Esophagus squamous epithelium (tissue), 4 donors: ENCODE measurements around the gene OSTF1.

ENCODE experiments used
- POLR2A ChIP-seq, 4 donors: fragments of 450-650 bp; IDR thresholded peaks; one replicate each; pipeline ENCODE4 v1.6.1; 2017; ENCODE audit warnings: antibody characterized with exemption in 4 of 4, mild to moderate bottlenecking in 4 of 4, moderate library complexity in 3 of 4
- TF ChIP-seq, protein P1 (sequence below), 6 experiments: fragments of 450-650 bp in 4 of 6; fragments of 200-600 bp in 2 of 6; sonication (generic) in 2 of 6; IDR thresholded peaks; one replicate each; pipeline ENCODE4 v1.5.1; 2016 to 2019; ENCODE audit warnings: antibody characterized with exemption in 6 of 6, mild to moderate bottlenecking in 4 of 6, moderate library complexity in 4 of 6

DNA sequence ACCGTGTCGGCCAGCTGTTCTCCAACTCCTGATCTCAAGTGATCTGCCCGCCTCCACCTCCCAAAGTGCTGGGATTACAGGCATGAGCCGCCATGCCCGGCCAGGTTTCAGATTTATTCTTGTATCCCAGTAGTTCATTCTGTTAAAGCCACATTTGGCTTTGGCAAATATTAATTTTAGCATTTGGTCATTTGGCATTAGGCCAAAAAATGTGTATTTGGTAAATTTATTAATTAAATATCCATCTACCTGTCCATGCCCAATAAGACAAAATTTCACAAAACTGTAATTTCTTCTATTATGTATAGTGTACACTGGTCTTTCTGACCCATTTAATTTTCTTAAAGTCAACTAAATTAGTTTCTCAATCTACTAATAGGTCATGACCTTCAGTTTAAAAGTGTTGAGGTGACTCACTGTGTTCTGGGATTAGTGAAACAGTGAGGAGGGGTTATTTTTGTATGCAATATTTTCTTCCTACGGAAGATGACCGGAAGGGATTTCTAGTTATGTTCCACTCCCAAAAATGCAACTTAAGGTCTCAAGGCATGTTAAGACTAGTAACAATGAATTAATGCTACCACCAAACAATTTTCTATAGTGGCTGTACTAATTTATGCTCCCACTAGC is 21.0 kb downstream of the OSTF1 start:
- TF ChIP-seq, protein P1, sequence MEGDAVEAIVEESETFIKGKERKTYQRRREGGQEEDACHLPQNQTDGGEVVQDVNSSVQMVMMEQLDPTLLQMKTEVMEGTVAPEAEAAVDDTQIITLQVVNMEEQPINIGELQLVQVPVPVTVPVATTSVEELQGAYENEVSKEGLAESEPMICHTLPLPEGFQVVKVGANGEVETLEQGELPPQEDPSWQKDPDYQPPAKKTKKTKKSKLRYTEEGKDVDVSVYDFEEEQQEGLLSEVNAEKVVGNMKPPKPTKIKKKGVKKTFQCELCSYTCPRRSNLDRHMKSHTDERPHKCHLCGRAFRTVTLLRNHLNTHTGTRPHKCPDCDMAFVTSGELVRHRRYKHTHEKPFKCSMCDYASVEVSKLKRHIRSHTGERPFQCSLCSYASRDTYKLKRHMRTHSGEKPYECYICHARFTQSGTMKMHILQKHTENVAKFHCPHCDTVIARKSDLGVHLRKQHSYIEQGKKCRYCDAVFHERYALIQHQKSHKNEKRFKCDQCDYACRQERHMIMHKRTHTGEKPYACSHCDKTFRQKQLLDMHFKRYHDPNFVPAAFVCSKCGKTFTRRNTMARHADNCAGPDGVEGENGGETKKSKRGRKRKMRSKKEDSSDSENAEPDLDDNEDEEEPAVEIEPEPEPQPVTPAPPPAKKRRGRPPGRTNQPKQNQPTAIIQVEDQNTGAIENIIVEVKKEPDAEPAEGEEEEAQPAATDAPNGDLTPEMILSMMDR (IDR thresholded peaks at IDR 0.05): no peak
- no peak for TF ChIP-seq POLR2A (IDR thresholded peaks at IDR 0.05)
